Ishikawa (cell line): ENCODE data around the gene TMEM214.

Experiments
- CEBPB ChIP-seq: IDR thresholded peaks from 2 replicates; pipeline ENCODE4 v1.6.1; 2012
- CREB1 ChIP-seq: IDR thresholded peaks from 2 replicates; pipeline ENCODE4 v1.6.1; 2012; ENCODE audit warnings: low read depth
- EGR1 ChIP-seq: IDR thresholded peaks from 2 replicates; pipeline ENCODE4 v1.6.1; 2012
- EP300 ChIP-seq: IDR thresholded peaks from 2 replicates; pipeline ENCODE4 v1.6.1; 2012; ENCODE audit warnings: borderline replicate concordance
- FOXM1 ChIP-seq: IDR thresholded peaks from 2 replicates; pipeline ENCODE4 v1.6.1; 2012; ENCODE audit warnings: low read depth, borderline replicate concordance
- MAX ChIP-seq: IDR thresholded peaks from 2 replicates; pipeline ENCODE4 v1.6.1; 2012
- RAD21 ChIP-seq: IDR thresholded peaks from 2 replicates; pipeline ENCODE4 v1.6.1; 2012; ENCODE audit warnings: low read depth
- REST ChIP-seq: IDR thresholded peaks from 2 replicates; pipeline ENCODE4 v1.6.1; 2012; ENCODE audit warnings: low read depth, mild to moderate bottlenecking
- TAF1 ChIP-seq: IDR thresholded peaks from 2 replicates; pipeline ENCODE4 v1.6.1; 2012; ENCODE audit warnings: low read depth, mild to moderate bottlenecking
- TCF12 ChIP-seq: IDR thresholded peaks from 2 replicates; pipeline ENCODE4 v1.6.1; 2012; ENCODE audit warnings: low read depth
- TEAD4 ChIP-seq: IDR thresholded peaks from 2 replicates; pipeline ENCODE4 v1.6.1; 2012
- USF1 ChIP-seq: IDR thresholded peaks from 2 replicates; pipeline ENCODE4 v1.6.1; 2012
- YY1 ChIP-seq: IDR thresholded peaks from 2 replicates; pipeline ENCODE4 v1.6.1; 2012; ENCODE audit warnings: low read depth

GRCh38 chr2:27081984-27082772 is 49.4 kb downstream of the TMEM214 start:
- TF ChIP-seq REST (no peak), RAD21 (no peak), MAX (no peak), EGR1 (no peak), CEBPB (no peak), USF1 (no peak), TCF12 (no peak), TEAD4 (no peak), FOXM1 (no peak), YY1 (no peak), EP300 (no peak), TAF1 (no peak), CREB1 (no peak)
